Keratinocyte (primary cell): ENCODE data around the gene AGTRAP. TPM values are rescaled to one million over a fixed set of nuclear protein-coding genes. Genes with fewer than 3 reads are reported as not detected.

Experiments
- DNase-seq: peaks from one replicate; pipeline ENCODE4 v3.0.0-alpha.2; 2011; ENCODE audit warnings: low read depth, missing footprints, low spot score
- FAIRE-seq: peaks from 2 replicates; lab custom pipeline; 2011; peaks lifted over from hg19 to GRCh38; lab: Jason Lieb, UNC
- H2AFZ ChIP-seq: 2 replicates; pipeline ENCODE4 v1.6.0; 2012; ENCODE audit warnings: low read length, control low read depth, inconsistent platforms; ENCODE audit not compliant: control insufficient read depth
- H3K27ac ChIP-seq: 2 replicates; pipeline ENCODE4 v1.5.1; 2011; ENCODE audit warnings: low read length; ENCODE audit not compliant: control insufficient read depth, insufficient read depth
- H3K27me3 ChIP-seq: 3 replicates; pipeline ENCODE4 v1.6.0; 2011; ENCODE audit warnings: low read length; ENCODE audit not compliant: control insufficient read depth, insufficient read depth; ENCODE audit errors: extremely low read depth
- H3K36me3 ChIP-seq, 2 experiments: 2 replicates in 1 of 2; 3 replicates in 1 of 2; pipeline ENCODE4 v1.5.1; 2011; ENCODE audit warnings: low read length in 2 of 2, mild to moderate bottlenecking in 1 of 2; ENCODE audit not compliant: control insufficient read depth in 2 of 2, insufficient read depth in 2 of 2; ENCODE audit errors: extremely low read depth in 1 of 2
- H3K4me1 ChIP-seq: 3 replicates; pipeline ENCODE4 v1.5.1; 2011; ENCODE audit warnings: low read length; ENCODE audit not compliant: control insufficient read depth, insufficient read depth; ENCODE audit errors: extremely low read depth
- H3K4me2 ChIP-seq: 3 replicates; pipeline ENCODE4 v1.6.0; 2011; ENCODE audit warnings: low read depth, low read length; ENCODE audit not compliant: control insufficient read depth, insufficient read depth; ENCODE audit errors: extremely low read depth
- H3K4me3 ChIP-seq, 3 experiments: fragments of 200-600 bp in 1 of 3; sonication (generic) in 1 of 3; 2 replicates in 2 of 3; 3 replicates in 1 of 3; pipeline ENCODE4 v1.5.1; 2011 to 2016; ENCODE audit warnings: low read length in 3 of 3, mild to moderate bottlenecking in 3 of 3, control low read depth in 2 of 3, inconsistent platforms in 1 of 3, low read depth in 1 of 3, mixed read lengths in 1 of 3, mixed run types in 1 of 3, moderate library complexity in 1 of 3; ENCODE audit not compliant: control insufficient read depth in 2 of 3, insufficient read depth in 2 of 3; ENCODE audit errors: extremely low read depth in 1 of 3
- H3K79me2 ChIP-seq: 2 replicates; pipeline ENCODE4 v1.6.0; 2012; ENCODE audit warnings: low read length; ENCODE audit not compliant: control insufficient read depth, insufficient read depth
- H3K9ac ChIP-seq: 3 replicates; pipeline ENCODE4 v1.6.0; 2011; ENCODE audit warnings: low read length; ENCODE audit not compliant: control insufficient read depth, insufficient read depth; ENCODE audit errors: extremely low read depth
- H3K9me1 ChIP-seq: 3 replicates; pipeline ENCODE4 v1.6.0; 2011; ENCODE audit warnings: low read length; ENCODE audit not compliant: control insufficient read depth, insufficient read depth; ENCODE audit errors: extremely low read depth
- H3K9me3 ChIP-seq: 2 replicates; pipeline ENCODE4 v1.5.1; 2012; ENCODE audit warnings: low read depth, low read length; ENCODE audit not compliant: control insufficient read depth
- H4K20me1 ChIP-seq: 3 replicates; pipeline ENCODE4 v1.6.0; 2011; ENCODE audit warnings: low read length; ENCODE audit not compliant: control insufficient read depth, insufficient read depth; ENCODE audit errors: extremely low read depth
- EZH2 ChIP-seq: IDR thresholded peaks from one replicate; pipeline ENCODE4 v1.6.1; 2012; ENCODE audit warnings: inconsistent platforms, mild to moderate bottlenecking, low read length, moderate library complexity
- dilution Hi-C: fragments of 300-500 bp; cut with MboI; formaldehyde crosslinking; loops from one replicate; pipeline ENCODE4 v1.7.0; 2020; ENCODE audit warnings: low sequenced_read_pairs; ENCODE audit not compliant: extremely low pct_ligation_motif_present
- polyA plus RNA-seq, 5 experiments: library from polyadenylated mRNA; depleted of rRNA in 3 of 5; stranded (reverse) in 3 of 5; stranded (forward) in 1 of 5; unstranded in 1 of 5; fragments of >200 nt; gene quantifications; 1 replicate in 1 of 5; 2 replicates in 3 of 5; 3 replicates in 1 of 5; pipeline versions ENCODE4 v1.2.1 to v1.2.3, GENCODE V29; 2011 to 2012; ENCODE audit warnings: missing spikeins in 2 of 5, low read depth in 1 of 5, low replicate concordance in 1 of 5
- TF ChIP-seq, protein P1 (sequence below), 3 experiments: IDR thresholded peaks in 1 of 3; conservative IDR thresholded peaks in 1 of 3; optimal IDR thresholded peaks in 1 of 3; 2 replicates in 2 of 3; 3 replicates in 1 of 3; pipeline versions ENCODE3 to v1.5.1; 2011; ENCODE audit warnings: low read length in 3 of 3, mild to moderate bottlenecking in 3 of 3, moderate library complexity in 2 of 3, control low read depth in 1 of 3, inconsistent platforms in 1 of 3; ENCODE audit not compliant: insufficient read depth in 2 of 3; ENCODE audit errors: extremely low read depth in 1 of 3

Gene AGTRAP
- polyA plus RNA-seq, 1 donor (not counting 4 experiments of a cell fraction or from before 2014, with no cell fraction given) = 36.7 TPM

DNA sequence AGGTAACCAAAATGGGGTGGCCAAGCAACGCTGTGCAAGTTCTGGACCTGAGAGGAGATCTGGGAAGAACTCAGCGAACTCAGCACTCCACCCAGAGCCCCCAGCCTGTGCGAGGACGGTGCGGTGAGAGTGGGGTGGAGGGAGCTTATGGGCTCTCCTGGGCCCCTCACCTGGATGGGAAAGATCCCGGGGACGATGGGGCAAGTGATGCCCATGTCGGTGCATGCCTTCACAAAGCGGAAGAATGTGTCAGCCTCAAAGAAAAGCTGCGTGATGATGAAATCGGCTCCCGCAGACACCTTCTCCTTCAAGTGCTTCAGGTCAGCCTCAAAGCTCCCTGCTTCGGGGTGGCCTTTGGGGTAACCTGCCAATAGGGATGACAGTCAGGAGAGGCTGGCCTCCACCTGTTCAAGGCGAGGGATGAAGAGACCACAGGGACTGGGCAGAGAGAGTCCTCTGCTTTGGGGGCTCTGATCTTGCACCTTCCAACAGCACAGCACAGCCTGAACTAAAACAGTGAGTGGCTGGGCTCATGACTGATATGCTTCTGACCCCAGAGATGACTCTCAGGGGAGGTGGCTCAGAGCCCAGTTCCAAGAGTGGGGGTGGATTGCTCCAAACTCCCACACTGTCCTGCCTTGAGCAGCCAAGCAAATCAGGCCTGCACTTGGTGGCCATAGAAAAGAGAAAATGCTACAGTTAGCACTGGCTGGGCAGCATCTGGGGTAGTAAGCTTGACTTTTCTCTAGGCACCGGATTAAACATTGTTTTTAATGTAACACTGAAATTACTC is 60.3 kb downstream of the AGTRAP start:
- Histone ChIP-seq H3K4me1 (peaks cover 1% of the 10 kb centered on the region), H3K4me3 (no peak overlapping the region), H3K36me3 (peaks cover 7 to 23% of the 10 kb centered on the region in 2 experiments), H3K4me2 (no peak overlapping the region), H3K27me3 (no peaks in the 10 kb centered on the region), H4K20me1 (no peaks in the 10 kb centered on the region), H2AFZ (no peak overlapping the region), H3K9me1 (no peaks in the 10 kb centered on the region), H3K79me2 (no peaks in the 10 kb centered on the region), H3K27ac (no peak overlapping the region), H3K9me3 (no peaks in the 10 kb centered on the region), H3K9ac (no peak overlapping the region)
- dilution Hi-C loops = no loop called here
- no peak for TF ChIP-seq EZH2
- TF ChIP-seq, protein P1, sequence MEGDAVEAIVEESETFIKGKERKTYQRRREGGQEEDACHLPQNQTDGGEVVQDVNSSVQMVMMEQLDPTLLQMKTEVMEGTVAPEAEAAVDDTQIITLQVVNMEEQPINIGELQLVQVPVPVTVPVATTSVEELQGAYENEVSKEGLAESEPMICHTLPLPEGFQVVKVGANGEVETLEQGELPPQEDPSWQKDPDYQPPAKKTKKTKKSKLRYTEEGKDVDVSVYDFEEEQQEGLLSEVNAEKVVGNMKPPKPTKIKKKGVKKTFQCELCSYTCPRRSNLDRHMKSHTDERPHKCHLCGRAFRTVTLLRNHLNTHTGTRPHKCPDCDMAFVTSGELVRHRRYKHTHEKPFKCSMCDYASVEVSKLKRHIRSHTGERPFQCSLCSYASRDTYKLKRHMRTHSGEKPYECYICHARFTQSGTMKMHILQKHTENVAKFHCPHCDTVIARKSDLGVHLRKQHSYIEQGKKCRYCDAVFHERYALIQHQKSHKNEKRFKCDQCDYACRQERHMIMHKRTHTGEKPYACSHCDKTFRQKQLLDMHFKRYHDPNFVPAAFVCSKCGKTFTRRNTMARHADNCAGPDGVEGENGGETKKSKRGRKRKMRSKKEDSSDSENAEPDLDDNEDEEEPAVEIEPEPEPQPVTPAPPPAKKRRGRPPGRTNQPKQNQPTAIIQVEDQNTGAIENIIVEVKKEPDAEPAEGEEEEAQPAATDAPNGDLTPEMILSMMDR (optimal IDR thresholded peaks at IDR 0.05 in 1 of 3, IDR thresholded peaks at IDR 0.05 in 1 of 3, conservative IDR thresholded peaks at IDR 0.05 in 1 of 3; ENCODE audit: extremely low read depth in 1 of 3, insufficient read depth in 2 of 3, low read length in 3 of 3) = no peak
- FAIRE-seq (no peak), DNase-seq (no peak)

DNA sequence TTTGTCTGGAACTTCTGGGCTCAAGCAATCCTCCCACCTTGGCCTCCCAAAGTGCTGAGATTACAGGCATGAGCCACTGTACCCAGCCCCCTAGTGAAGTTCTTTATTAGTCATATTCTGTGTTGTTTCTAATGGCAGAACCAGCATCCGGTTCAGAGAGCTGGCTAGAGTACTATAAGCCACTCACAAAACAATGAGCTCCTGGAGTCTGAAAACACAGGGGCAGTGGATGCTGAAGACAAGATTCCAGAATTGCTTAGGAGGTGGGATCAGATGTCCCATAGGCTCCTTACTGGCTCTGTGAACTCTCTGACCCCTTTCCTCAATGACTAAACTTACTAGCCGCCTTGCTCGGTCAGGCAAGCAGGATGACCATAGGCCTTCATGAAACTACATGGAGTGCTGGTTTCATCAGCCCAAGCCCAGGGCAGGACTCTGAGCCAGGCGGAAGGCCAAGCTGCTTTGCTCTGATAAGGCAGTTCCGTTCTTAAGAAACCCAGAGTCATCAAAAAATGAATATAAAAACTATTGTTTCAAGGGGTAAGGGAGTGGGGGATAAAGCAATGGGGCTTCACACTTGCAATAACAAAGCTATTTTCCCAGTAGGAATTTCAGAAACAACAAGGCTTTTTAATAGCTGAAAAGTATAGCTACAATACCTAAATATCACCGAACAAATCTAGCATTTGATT is 61.7 kb downstream of the AGTRAP start:
- TF ChIP-seq, protein P1 (optimal IDR thresholded peaks at IDR 0.05 in 1 of 3, IDR thresholded peaks at IDR 0.05 in 1 of 3, conservative IDR thresholded peaks at IDR 0.05 in 1 of 3; ENCODE audit: extremely low read depth in 1 of 3, insufficient read depth in 2 of 3, low read length in 3 of 3) = no peak
- no peak for TF ChIP-seq EZH2
- Histone ChIP-seq H3K9me3 (no peaks in the 10 kb centered on the region), H2AFZ (no peak overlapping the region), H3K27ac (no peak overlapping the region), H3K9ac (no peak overlapping the region), H3K27me3 (no peaks in the 10 kb centered on the region), H3K4me1 (peaks cover 8% of the 10 kb centered on the region), H3K79me2 (no peaks in the 10 kb centered on the region), H3K36me3 (peaks cover 8 to 22% of the 10 kb centered on the region in 2 experiments), H3K4me2 (no peak overlapping the region), H3K4me3 (no peak overlapping the region), H3K9me1 (no peaks in the 10 kb centered on the region), H4K20me1 (no peaks in the 10 kb centered on the region)
- dilution Hi-C loops = no loop called here
- no peak for FAIRE-seq
- no peak for DNase-seq
